Brain microvascular endothelial cell (primary cell): Measurements from ENCODE around the gene HSFY2.
"Not testable (repeated sequence)": the region's sequence is repeated elsewhere in the genome, so short reads cannot be mapped to it uniquely, and the experiment has no call there.

Experiments
- DNase-seq: peaks from one replicate; pipeline ENCODE4 v3.0.0-alpha.2; 2020
- H3K27ac ChIP-seq: fragments of 250-450 bp; sonication (Bioruptor Pico); 2 replicates; pipeline ENCODE4 v1.5.1; 2020; ENCODE audit warnings: mild to moderate bottlenecking, moderate library complexity
- H3K27me3 ChIP-seq: fragments of 250-450 bp; sonication (Bioruptor Pico); replicated peaks from 2 replicates; pipeline ENCODE4 v1.5.1; 2020; ENCODE audit warnings: mild to moderate bottlenecking
- H3K36me3 ChIP-seq: fragments of 250-450 bp; sonication (Bioruptor Pico); replicated peaks from 2 replicates; pipeline ENCODE4 v1.5.1; 2020; ENCODE audit warnings: mild to moderate bottlenecking
- H3K4me3 ChIP-seq: 2 replicates; pipeline ENCODE4 v1.5.1; 2011; ENCODE audit warnings: low read depth, mild to moderate bottlenecking, control low read depth, low read length, moderate library complexity
- in situ Hi-C: cut with HindIII; loops from 2 replicates; pipeline ENCODE4 v1.10.0; 2017; ENCODE audit warnings: low sequenced_read_pairs, low pct_ligation_motif_present

Gene HSFY2, protein sequence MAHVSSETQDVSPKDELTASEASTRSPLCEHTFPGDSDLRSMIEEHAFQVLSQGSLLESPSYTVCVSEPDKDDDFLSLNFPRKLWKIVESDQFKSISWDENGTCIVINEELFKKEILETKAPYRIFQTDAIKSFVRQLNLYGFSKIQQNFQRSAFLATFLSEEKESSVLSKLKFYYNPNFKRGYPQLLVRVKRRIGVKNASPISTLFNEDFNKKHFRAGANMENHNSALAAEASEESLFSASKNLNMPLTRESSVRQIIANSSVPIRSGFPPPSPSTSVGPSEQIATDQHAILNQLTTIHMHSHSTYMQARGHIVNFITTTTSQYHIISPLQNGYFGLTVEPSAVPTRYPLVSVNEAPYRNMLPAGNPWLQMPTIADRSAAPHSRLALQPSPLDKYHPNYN

DNA sequence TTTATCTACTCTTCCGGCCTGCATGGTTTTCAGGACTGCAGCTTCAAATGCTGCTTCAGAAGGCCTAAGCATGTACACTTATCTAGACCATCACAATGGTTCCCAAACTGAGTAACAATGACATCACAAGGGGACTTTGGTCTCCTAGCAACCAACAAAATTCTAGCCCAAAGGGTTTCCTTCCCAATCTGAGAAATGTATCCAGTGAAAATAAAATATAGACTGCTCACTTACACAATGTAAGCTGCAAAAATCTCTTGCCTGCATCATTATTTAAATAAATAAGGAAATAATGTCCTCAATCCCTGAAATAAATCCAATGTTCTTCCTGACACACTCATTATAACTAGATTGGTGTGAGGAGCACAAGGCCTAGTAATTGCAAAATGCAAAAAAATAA lies at the start of gene HSFY2:
Gene HSFY2 (minus strand): TSS at position 101 of the 400 bp plus-strand sequence. CDS start 117 bp downstream, outside the sequence.
- in situ Hi-C loops, H3K27ac ChIP-seq, H3K36me3 ChIP-seq, DNase-seq, H3K4me3 ChIP-seq, H3K27me3 ChIP-seq: not testable (repeated sequence)

DNA sequence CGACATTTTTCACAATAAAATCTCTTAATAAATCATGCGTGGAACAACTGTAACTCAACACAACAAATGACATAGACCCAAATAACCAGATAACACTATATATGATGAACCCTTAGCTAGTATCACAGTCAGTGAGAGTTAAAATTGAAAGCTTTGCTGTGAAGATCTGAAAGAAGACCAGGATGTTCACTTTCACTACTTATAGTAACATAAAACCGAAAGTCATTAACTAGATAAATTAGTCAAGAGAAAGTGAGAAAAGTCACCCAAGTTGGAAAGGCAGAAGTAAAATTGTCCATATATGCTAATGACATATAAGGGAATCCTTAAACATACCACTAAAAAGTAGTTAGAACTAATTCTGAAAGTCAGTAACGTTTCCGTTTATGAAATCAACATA lies 42.2 kb upstream of the HSFY2 start:
- in situ Hi-C loops: not testable (repeated sequence)

DNA sequence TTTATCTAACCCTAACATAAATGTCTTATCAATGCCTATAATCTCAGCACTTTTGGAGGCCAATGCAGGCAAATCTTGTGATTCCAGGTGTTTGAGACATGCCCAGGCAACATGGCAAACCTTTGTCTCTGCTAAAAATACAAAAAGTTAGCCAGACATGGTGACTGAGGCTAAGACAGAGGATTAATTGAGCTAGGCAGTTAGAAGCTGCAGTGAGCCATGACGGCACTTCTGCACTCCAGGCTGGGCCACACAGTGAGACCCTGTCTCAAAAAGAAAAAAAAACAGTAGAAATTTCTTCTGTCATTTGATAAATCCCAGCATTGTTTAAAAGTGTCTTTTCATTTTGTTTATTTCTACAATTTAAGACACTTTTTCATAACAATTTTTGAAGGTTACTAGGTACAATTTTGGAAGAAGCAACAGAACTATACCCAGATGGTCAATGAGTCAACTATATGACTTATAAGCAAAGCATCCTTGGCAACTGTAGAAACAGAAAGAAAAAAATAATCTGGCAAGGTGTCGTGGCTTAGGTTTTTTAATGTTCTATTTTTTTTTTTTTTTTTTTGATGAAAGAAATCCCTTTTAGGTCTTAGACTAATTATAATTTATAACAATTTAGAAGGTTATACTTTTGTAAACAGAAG lies 15.3 kb upstream of the HSFY2 start:
- in situ Hi-C loops, DNase-seq, H3K27me3 ChIP-seq, H3K36me3 ChIP-seq, H3K4me3 ChIP-seq, H3K27ac ChIP-seq: not testable (repeated sequence)

More for the DNA sequence above, 42.2 kb upstream of the HSFY2 start:
- not testable (repeated sequence) for H3K36me3 ChIP-seq, DNase-seq, H3K4me3 ChIP-seq, H3K27me3 ChIP-seq, H3K27ac ChIP-seq

DNA sequence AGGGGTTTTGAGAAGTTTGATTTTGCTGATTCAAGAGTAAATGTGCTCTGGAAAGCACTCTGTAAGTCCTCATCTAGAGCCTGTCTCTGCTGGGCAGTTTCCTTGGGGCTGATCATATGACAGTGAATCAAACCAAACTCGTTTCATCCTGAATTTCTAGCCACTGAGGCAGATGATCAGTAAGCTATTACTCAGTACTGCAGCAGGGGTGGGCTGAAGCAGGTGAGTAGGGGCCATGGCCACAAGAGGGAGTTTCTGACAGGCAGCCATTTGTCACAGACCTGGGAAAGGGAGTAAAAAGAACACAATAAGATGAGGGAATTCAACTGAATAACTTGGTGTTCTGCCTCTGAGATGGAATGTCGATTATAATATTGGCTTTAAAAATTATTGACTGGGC lies 19.5 kb downstream of the HSFY2 start:
- H3K27ac ChIP-seq, DNase-seq, H3K4me3 ChIP-seq, H3K27me3 ChIP-seq, in situ Hi-C loops, H3K36me3 ChIP-seq: not testable (repeated sequence)

DNA sequence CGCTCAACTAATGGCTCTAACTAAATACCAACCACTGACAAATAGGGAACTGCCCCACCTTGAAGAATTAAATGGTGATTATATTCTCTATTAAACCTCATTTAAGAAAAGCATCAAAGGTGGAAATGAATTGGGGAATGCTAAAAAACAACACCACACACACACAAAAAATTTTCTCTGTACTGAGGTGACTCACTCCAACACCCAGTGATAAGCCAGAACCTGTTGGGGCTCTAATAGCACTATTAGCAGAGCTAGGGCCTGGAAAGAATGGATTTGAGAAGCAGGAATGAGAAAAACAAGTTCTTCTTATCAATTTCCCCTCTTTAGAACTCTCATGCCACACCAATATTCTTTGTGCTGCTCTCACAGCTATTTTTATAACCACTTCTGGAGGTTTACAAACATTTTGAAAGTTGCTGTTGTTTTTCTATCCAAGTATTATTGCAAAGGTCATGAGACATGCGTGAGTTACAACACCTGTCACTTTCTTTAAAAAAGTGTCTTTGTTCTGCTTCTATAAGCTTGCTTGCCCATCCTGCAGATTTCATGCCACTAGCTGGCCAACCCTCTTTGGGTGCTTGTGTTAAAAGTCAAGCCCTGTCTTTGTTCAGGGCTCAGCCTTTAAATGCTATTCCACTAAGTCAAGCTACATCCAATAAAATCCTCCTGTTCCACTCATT lies 20.3 kb downstream of the HSFY2 start:
- H3K27ac ChIP-seq, H3K27me3 ChIP-seq, in situ Hi-C loops, H3K4me3 ChIP-seq, DNase-seq, H3K36me3 ChIP-seq: not testable (repeated sequence)

DNA sequence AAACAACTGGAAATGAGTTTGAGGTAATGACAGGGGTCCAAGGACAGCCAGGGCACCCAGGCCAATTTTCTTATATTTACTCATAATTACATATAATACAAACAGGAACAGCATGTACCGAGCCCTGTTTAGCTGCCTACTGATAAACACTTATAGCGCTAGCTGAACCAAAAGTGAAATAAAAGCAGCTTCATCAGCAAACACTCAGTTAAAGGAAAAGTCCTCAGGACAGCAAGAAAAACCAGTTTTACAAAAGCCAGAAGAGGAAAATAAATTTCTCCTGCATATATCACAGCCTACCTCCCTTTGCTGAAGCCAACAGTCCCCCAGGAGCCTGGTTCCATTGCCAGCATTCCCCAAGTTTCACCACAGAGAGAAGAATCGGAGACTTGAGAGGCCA lies 49.8 kb downstream of the HSFY2 start:
- in situ Hi-C loops, H3K27ac ChIP-seq, H3K36me3 ChIP-seq, DNase-seq, H3K27me3 ChIP-seq, H3K4me3 ChIP-seq: not testable (repeated sequence)
